ENCODE measurements around the gene CRELD1. TPM values are rescaled to one million over a fixed set of nuclear protein-coding genes. Genes with fewer than 3 reads are reported as not detected.

Gene CRELD1
- total RNA-seq, 1 donor from 2014 or later = 18.7 TPM

DNA sequence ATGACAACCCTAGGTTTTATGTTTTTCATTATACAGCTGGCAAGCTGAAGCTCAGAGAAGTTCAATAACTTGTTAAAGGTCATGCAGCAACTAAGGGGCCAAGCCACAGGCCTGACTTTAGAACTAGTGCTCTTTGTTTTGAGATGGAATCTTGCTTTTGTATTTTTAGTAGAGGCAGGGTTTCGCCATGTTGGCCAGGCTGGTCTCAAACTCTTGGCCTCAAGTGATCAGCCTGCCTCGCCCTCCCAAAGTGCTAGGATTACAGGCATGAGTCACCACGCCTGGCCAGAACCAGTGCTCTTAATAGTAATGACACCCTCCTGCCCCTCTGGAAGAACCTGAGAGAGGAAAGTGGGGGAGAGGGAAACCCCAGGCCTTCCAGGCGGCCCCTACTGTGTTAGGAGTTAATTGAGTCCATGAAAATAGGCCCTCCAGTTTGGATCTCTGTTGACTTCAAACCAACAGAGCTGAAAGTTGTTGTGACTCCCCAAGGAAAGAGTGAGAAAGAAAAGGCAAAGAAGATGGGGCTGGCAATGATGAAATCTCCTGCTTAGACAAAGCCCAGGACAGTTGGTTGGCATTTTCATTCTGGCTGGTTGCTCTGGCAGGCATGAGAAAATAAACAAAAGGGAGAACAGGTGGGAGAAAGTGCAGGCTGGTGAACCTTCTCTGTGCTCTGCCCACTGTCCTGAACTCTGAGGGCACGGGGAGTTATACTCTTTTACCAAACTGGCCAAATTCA is 22.1 kb downstream of the CRELD1 start:
- no peak overlapping the region for H3K4me3 Mint-ChIP-seq
- no peak overlapping the region for H3K27ac Mint-ChIP-seq
- no peaks in the 10 kb centered on the region for H3K9me3 Mint-ChIP-seq
- H3K36me3 Mint-ChIP-seq (ENCODE audit: low read depth) = no peaks in the 10 kb centered on the region
- no peaks in the 10 kb centered on the region for H3K27me3 Mint-ChIP-seq (ENCODE audit: insufficient read depth)
- peaks cover 9% of the 10 kb centered on the region for H3K4me1 Mint-ChIP-seq (ENCODE audit: low read depth)
- intact Hi-C loops (cut with micrococcal nuclease) = no loop called here
- no peak for DNase-seq (ENCODE audit: low spot score)

DNA sequence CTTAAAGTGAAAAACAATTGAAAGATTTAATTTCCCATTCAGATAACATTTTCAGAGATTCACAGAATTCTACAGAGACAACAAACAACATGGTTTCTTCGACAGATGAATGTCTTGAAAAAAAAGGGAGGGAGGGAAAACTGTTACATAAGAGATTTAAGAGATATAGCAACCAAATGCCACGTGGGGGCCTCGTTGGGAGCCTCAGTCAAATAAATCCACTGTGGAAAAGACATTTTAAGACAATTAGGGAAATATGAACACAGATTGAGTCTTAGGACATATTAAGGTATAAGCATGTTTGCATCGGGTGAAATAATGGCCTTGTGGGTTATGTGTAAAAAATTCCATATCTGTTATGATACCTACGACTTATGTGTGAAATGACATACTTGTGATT is 23.6 kb downstream of the CRELD1 start:
- intact Hi-C loops (cut with micrococcal nuclease) = no loop called here
- H3K36me3 Mint-ChIP-seq (ENCODE audit: low read depth) = no peaks in the 10 kb centered on the region

DNA sequence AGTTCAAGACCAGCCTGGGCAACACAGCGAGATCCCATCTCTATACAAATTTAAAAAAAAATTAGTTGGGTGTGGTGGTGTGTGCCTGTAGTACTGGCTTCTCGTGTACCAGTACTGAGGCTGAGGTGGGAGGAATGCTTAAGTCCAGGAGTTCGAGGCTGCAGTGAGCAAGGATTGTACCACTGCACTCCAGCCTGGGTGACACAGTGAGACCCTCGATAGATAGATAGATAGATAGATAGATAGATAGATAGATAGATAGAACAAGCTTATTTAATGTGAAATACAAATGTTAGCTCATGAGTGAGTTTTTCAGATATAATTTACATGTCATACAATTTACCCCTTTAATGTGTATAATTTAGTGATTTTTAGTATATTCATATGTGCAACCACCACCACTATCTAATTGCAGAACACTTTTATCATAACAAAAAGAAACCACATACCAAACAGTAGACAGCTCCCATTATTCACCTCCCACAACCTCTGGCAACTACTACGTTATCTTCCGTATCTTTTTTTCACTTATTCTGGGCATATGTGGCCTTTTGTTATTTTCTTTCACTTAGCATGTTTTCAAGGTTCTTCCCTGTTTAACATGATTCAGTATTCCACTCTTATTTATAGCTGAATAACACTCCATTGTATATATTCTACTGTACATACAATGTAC is 31.7 kb downstream of the CRELD1 start:
- Mint-ChIP-seq H3K36me3 (ENCODE audit: low read depth) (peaks cover 36% of the 10 kb centered on the region), H3K4me3 (no peak overlapping the region), H3K4me1 (ENCODE audit: low read depth) (no peaks in the 10 kb centered on the region), H3K27me3 (ENCODE audit: insufficient read depth) (no peaks in the 10 kb centered on the region), H3K9me3 (no peaks in the 10 kb centered on the region), H3K27ac (no peak overlapping the region)
- no peak for DNase-seq (ENCODE audit: low spot score)
- intact Hi-C loops (cut with micrococcal nuclease) = no loop called here

More for the DNA sequence above, 23.6 kb downstream of the CRELD1 start:
- Mint-ChIP-seq H3K9me3 (no peaks in the 10 kb centered on the region), H3K27ac (no peak overlapping the region), H3K27me3 (ENCODE audit: insufficient read depth) (no peaks in the 10 kb centered on the region), H3K4me1 (ENCODE audit: low read depth) (no peaks in the 10 kb centered on the region), H3K4me3 (no peak overlapping the region)
- no peak for DNase-seq (ENCODE audit: low spot score)

DNA sequence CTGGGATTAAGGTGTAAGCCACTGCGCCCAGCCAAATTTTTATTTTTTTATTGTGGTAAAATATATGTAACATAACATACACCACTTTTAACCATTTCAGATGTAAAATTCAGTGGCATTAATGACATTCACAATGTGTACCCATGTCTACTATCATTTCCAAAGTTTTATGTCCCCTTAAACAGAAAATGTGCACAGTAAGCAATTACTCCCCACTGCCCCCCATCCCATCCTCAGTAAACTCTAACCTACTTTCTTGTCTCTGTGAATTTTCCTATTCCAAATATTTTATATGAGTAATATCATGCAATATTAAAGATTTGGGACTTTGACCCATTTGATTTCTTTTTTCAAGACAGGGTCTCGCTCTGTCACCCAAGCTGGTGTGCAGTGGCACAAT is 33.2 kb downstream of the CRELD1 start:
- no peak for DNase-seq (ENCODE audit: low spot score)
- Mint-ChIP-seq H3K4me1 (ENCODE audit: low read depth) (no peaks in the 10 kb centered on the region), H3K27ac (no peak overlapping the region), H3K36me3 (ENCODE audit: low read depth) (peaks cover 43% of the 10 kb centered on the region), H3K4me3 (no peak overlapping the region), H3K9me3 (no peaks in the 10 kb centered on the region), H3K27me3 (ENCODE audit: insufficient read depth) (no peaks in the 10 kb centered on the region)
- intact Hi-C loops (cut with micrococcal nuclease) = no loop called here

DNA sequence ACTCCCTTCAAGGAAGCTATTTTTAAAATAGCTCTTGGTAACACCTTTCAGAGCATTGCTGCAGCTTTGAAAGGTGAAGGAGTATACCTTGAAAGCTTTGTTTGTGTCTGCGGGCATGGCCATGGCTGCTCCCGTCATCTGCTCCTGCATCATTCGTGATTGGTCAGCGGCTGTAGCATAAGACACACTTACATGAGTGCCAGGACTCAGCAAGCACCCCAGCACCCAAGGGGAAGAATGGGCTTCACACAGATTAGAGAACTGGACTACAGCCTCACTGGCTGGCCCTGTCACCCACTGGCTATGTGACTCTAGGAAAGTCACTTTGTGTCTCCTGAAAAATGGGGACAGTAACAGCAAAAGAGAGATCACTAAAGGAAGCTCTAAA is 36.0 kb downstream of the CRELD1 start:
- no peaks in the 10 kb centered on the region for H3K27me3 Mint-ChIP-seq (ENCODE audit: insufficient read depth)
- H3K27ac Mint-ChIP-seq = no peak overlapping the region
- H3K4me1 Mint-ChIP-seq (ENCODE audit: low read depth) = no peaks in the 10 kb centered on the region
- no peak for DNase-seq (ENCODE audit: low spot score)
- no peak overlapping the region for H3K4me3 Mint-ChIP-seq
- H3K9me3 Mint-ChIP-seq = no peaks in the 10 kb centered on the region
- H3K36me3 Mint-ChIP-seq (ENCODE audit: low read depth) = peaks cover 43% of the 10 kb centered on the region
- intact Hi-C loops (cut with micrococcal nuclease) = no loop called here

DNA sequence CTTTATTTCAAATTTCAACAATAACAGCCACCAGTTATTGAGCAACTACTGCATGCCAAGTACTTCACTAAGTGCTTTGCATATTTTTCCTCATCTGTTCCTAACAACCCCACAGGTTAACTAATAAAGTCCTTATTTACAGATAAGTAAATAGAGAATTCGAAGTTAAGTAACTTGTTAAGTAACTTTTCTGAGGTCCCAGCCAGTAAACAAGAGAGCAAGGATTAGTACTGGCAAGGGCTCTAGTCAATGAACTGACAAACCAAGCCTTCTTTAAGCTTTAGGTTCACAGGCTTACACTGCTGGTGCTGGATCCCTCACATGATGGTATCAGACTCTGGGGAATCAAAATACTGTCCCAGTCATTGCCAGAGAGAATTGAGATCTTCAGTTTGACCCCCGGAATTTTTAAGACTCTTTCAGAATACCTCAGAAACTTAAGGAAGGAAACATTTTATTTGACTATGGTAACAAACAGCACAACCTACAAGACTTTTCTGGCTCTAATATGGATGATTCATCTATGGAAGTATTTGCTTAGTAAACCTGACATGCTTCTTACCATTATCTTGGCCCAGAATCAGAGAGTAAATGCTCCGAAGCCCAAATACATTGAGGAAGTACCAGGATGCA is 36.5 kb downstream of the CRELD1 start:
- no peak overlapping the region for H3K27ac Mint-ChIP-seq
- no peak overlapping the region for H3K4me3 Mint-ChIP-seq
- H3K36me3 Mint-ChIP-seq (ENCODE audit: low read depth) = peaks cover 43% of the 10 kb centered on the region
- H3K27me3 Mint-ChIP-seq (ENCODE audit: insufficient read depth) = no peaks in the 10 kb centered on the region
- H3K9me3 Mint-ChIP-seq = no peaks in the 10 kb centered on the region
- no peaks in the 10 kb centered on the region for H3K4me1 Mint-ChIP-seq (ENCODE audit: low read depth)
- intact Hi-C loops (cut with micrococcal nuclease) = no loop called here
- no peak for DNase-seq (ENCODE audit: low spot score)

DNA sequence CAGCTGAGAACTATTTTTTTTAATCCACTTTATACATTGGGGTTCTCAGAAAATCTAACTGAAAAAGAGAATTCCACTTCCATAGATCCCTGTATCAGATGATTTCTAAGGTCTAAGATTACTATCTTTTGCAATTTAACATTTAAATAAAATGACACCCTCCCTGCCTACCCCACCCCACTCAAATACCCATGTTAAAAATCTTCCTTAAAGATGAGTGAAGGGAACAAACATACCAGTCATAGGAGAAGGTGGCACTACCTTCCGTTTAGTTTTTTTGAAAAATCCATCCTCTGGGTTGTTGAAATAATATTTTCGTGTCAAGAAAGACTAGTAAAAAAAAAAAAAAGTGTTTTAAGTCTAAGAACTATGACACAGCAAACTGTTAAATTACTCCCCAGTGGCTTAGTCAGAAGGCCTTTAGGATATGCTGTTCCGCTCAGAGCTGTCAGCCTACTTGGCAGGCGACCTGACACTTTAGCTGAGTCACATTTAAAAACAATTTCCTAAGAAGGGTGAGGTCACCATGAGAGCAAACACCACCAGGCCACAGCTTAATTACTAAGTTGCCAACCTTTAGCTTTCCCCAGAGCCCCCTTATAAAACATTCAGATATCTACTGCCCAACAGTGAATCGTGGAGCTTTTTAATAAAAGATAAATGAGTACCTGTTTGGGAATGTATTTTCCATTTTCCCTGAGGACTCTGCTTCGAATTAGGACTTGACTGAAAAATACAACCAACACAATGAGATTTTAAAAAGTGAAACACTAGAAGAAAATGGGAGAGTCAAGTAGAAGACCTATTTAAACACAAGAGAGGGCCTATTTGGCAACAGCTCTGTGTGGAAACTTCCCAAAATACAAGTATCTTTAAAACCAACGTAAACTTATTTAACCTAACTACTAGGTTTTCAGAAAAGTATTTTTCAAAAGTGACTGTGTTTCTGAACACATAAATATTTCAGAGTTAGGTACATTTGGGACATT is 43.4 kb downstream of the CRELD1 start:
- intact Hi-C loops (cut with micrococcal nuclease) = no loop called here

DNA sequence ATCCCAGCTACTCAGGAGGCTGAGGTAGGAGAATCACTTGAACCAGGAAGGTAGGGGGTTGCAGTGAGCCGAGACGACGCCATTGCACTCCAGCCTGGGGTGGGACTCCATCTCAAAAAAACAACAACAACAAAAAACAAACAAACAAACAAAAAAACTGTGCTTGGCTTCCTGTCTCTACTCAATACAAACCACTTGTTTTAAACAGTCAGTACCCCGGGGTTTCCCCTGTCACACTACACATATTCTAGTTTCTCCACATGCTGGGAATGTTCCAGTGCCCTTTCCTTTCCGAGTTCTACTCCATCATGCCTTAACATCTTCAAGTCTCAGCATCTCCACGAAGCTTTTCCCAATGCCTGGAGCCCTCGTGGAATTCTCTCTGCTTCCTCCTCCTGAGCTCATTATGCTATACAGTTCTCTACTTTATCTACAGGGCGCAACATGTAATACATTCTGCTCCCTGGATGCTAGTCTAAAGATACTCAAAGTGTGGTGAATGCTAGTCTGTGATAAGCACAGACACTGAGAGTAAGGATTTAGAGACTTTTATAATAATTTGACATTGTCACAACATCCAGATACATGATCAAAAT is 45.2 kb downstream of the CRELD1 start:
- Mint-ChIP-seq H3K27ac (peak overlapping the region; percentile 71), H3K9me3 (no peaks in the 10 kb centered on the region), H3K27me3 (ENCODE audit: insufficient read depth) (no peaks in the 10 kb centered on the region), H3K4me3 (no peak overlapping the region), H3K36me3 (ENCODE audit: low read depth) (peaks cover 18% of the 10 kb centered on the region), H3K4me1 (ENCODE audit: low read depth) (peaks cover 36% of the 10 kb centered on the region)
- no peak for DNase-seq (ENCODE audit: low spot score)
- intact Hi-C loops (cut with micrococcal nuclease) = no loop called here

More for the DNA sequence above, 43.4 kb downstream of the CRELD1 start:
- no peak for DNase-seq (ENCODE audit: low spot score)
- Mint-ChIP-seq H3K4me1 (ENCODE audit: low read depth) (peaks cover 26% of the 10 kb centered on the region), H3K4me3 (no peak overlapping the region), H3K36me3 (ENCODE audit: low read depth) (peaks cover 24% of the 10 kb centered on the region), H3K27ac (peak overlapping the region; percentile 84), H3K27me3 (ENCODE audit: insufficient read depth) (no peaks in the 10 kb centered on the region), H3K9me3 (no peaks in the 10 kb centered on the region)

DNA sequence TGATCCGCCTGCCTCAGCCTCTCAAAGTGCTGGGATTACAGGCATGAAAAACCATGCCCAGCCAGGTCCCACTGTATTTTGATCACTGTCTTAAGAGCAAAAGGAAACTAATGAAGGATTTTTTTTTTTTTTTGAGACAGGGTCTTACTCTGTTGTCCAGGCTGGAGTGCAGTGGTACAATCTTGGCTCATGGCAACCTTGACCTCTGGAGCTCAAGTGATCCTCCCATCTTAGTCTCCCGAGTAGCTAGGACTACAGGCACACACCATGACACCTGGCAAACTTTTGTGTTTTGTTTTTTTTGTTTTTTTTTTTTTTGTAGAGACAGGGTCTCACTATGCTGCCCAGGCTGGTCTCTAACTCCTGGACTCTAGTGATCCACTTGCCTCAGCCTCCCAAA is 46.6 kb downstream of the CRELD1 start:
- Mint-ChIP-seq H3K27me3 (ENCODE audit: insufficient read depth) (no peaks in the 10 kb centered on the region), H3K27ac (no peak overlapping the region), H3K4me1 (ENCODE audit: low read depth) (peaks cover 36% of the 10 kb centered on the region), H3K4me3 (no peak overlapping the region), H3K36me3 (ENCODE audit: low read depth) (peaks cover 13% of the 10 kb centered on the region), H3K9me3 (no peaks in the 10 kb centered on the region)
- no peak for DNase-seq (ENCODE audit: low spot score)
- intact Hi-C loops (cut with micrococcal nuclease) = no loop called here

DNA sequence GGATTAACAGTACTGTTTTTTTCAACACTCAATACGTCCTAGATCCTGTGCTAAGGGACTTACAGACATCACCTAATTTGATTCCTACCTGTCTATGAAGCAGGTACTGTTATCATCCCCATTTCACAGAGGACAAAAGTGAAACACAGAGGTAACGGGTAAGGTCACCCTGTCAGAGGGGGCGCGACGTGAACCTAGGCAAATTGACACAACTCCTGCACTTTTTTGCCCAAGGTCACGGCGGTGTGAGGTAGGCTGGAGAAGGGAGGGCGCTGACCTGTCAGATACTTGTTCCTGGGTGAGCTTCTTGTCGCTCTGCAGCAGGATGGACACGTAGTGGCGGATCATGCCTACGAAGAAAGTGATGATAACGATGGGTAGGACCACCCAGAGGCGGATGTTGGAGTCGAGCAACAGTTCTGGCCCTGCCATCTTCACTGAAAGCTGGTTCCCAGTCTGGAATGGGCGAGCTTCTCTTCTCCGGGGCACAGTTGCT is 52.6 kb downstream of the CRELD1 start:
- H3K27me3 Mint-ChIP-seq (ENCODE audit: insufficient read depth) = no peaks in the 10 kb centered on the region
- intact Hi-C loops (cut with micrococcal nuclease) = loop anchor here (1.0 to 5.0 kb wide), 7 partner anchors 33 to 589 kb away; partner anchors contain the start of genes ARPC4, BRPF1, CRELD1 and PRRT3
- H3K4me3 Mint-ChIP-seq = peak overlapping the region; percentile 97
- H3K9me3 Mint-ChIP-seq = no peaks in the 10 kb centered on the region
- H3K4me1 Mint-ChIP-seq (ENCODE audit: low read depth) = peaks cover 27% of the 10 kb centered on the region
- H3K36me3 Mint-ChIP-seq (ENCODE audit: low read depth) = peaks cover 9% of the 10 kb centered on the region
- peak overlapping the region; percentile 98 for H3K27ac Mint-ChIP-seq
- no peak for DNase-seq (ENCODE audit: low spot score)

DNA sequence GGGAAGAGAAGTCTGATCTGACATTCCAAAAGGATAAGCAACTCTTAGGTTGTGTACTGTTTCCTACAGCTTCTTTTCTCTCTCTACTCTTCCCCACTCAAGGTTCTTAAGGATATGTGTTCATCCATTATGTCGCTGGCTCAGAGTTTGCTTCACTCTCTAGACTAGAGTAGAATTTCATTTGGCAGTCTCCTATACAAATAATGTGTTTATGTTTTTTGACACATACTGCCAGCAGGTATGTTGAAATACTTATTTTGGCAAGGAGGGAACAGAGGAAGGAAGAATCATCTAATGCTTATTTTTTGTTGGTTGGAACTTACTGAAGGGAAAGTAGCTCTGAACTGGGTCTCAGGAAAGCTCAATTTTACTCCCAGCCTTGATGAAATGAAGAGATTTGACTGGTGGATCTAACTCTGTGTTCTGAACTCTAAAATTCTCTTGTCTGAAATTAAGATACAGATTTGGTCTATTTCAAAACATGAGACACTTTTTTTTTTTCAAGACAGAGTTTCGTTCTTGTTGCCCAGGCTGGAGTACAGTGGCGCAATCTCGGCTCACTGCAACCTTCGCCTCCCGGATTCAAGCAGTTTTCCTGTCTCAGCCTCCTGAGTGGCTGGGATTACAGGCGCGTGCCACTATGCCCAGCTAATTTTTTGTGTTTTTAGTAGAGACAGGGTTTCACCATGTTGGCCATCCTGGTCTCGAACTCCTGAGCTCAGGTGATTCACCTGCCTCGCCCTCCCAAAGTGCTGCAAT is 60.6 kb downstream of the CRELD1 start:
- DNase-seq (ENCODE audit: low spot score) = no peak
- Mint-ChIP-seq H3K36me3 (ENCODE audit: low read depth) (peaks cover 23% of the 10 kb centered on the region), H3K27me3 (ENCODE audit: insufficient read depth) (no peaks in the 10 kb centered on the region), H3K9me3 (no peaks in the 10 kb centered on the region), H3K27ac (no peak overlapping the region), H3K4me1 (ENCODE audit: low read depth) (no peaks in the 10 kb centered on the region), H3K4me3 (no peak overlapping the region)
- intact Hi-C loops (cut with micrococcal nuclease) = no loop called here
